ENCODE data around the gene ROM1. TPM values are rescaled to one million over a fixed set of nuclear protein-coding genes. Genes with fewer than 3 reads are reported as not detected.
A peak's percentile ranks its signal among the peaks of the same experiment; 100 is the strongest.

ROM1 gene
- total RNA-seq, 4 donors from 2014 or later: 3.7 to 11.9 (median 10.1) TPM

GRCh38 chr11:62621567-62622470, 8.8 kb downstream of the ROM1 start, which contains the start of gene B3GAT3:
B3GAT3 (minus strand) TSS chr11:62621986; CDS start chr11:62621947, 39 bp downstream.
- DNase-seq (ENCODE audit: extremely low spot score): peak; percentile 99
- Histone ChIP-seq H3K27ac (replicated peaks in 1 of 4) (peak within 1 kb of the TSS; percentile 83 to 91 (median 88)), H3K4me3 (peak within 1 kb of the TSS; percentile 66 to 87 (median 76)), H3K9me3 (no peaks in the 10 kb centered on the region), H3K36me3 (peaks cover 18 to 46% (median 33%) of the 10 kb centered on the region in 4 donors), H3K4me1 (peaks cover 16 to 33% (median 23%) of the 10 kb centered on the region in 4 donors), H3K27me3 (no peaks in the 10 kb centered on the region)
- TF ChIP-seq POLR2AphosphoS5 (IDR thresholded peaks at IDR 0.05): peak; percentile 96 to 98
- TF ChIP-seq EP300 (IDR thresholded peaks at IDR 0.05): peak; percentile 85
- TF ChIP-seq CTCF (IDR thresholded peaks at IDR 0.05): peak in 1 of 3 experiments; percentile 25
- TF ChIP-seq POLR2A (IDR thresholded peaks at IDR 0.05; ENCODE audit: low read depth): peak; percentile 63
- intact Hi-C loops (cut with DNase I): no loop called here
- WGBS: 2% methylated on average over 27 of the region's 77 CpGs

- intact Hi-C loops (cut with DNase I): no loop called here
- DNase-seq (ENCODE audit: extremely low spot score): no peak
- WGBS: 84% methylated on average over 7 of the region's 7 CpGs
- Histone ChIP-seq H3K9me3 (no peaks in the 10 kb centered on the region), H3K4me3 (peak overlapping the region; percentile 66 to 87 (median 76)), H3K27ac (replicated peaks in 1 of 4) (peak overlapping the region; percentile 83 to 91 (median 88)), H3K4me1 (peaks cover 16 to 33% (median 23%) of the 10 kb centered on the region in 4 donors), H3K27me3 (no peaks in the 10 kb centered on the region), H3K36me3 (peaks cover 22 to 46% (median 33%) of the 10 kb centered on the region in 4 donors)
- no peak for TF ChIP-seq POLR2AphosphoS5 (IDR thresholded peaks at IDR 0.05)
- no peak for TF ChIP-seq CTCF (IDR thresholded peaks at IDR 0.05)
- no peak for TF ChIP-seq POLR2A (IDR thresholded peaks at IDR 0.05; ENCODE audit: low read depth)
- TF ChIP-seq EP300 (IDR thresholded peaks at IDR 0.05): no peak
These were observed 9.5 kb downstream of the ROM1 start for GRCh38 chr11:62622476-62623089.

- peaks cover 0 to 7% (median 3%) of the 10 kb centered on the region in 4 donors for H3K4me1 ChIP-seq
- intact Hi-C loops (cut with DNase I): no loop called here
These were observed 14.7 kb downstream of the ROM1 start for GRCh38 chr11:62627713-62628112.

GRCh38 chr11:62632492-62632891, 19.4 kb downstream of the ROM1 start:
- H3K4me3 ChIP-seq: no peak overlapping the region
- H3K4me1 ChIP-seq: peaks cover 0 to 8% (median 3%) of the 10 kb centered on the region in 4 donors
- no peak overlapping the region for H3K27ac ChIP-seq (replicated peaks in 1 of 4)
- 82% methylated on average over 6 of the region's 6 CpGs for WGBS
- no peaks in the 10 kb centered on the region for H3K27me3 ChIP-seq
- H3K9me3 ChIP-seq: no peaks in the 10 kb centered on the region
- TF ChIP-seq POLR2A (IDR thresholded peaks at IDR 0.05; ENCODE audit: low read depth): no peak
- no peak for TF ChIP-seq POLR2AphosphoS5 (IDR thresholded peaks at IDR 0.05)
- no peak for TF ChIP-seq EP300 (IDR thresholded peaks at IDR 0.05)
- TF ChIP-seq CTCF (IDR thresholded peaks at IDR 0.05): no peak
- intact Hi-C loops (cut with DNase I): no loop called here
- no peak for DNase-seq (ENCODE audit: extremely low spot score)
- H3K36me3 ChIP-seq: peaks cover 83 to 100% (median 99%) of the 10 kb centered on the region in 4 donors

More at GRCh38 chr11:62627713-62628112, 14.7 kb downstream of the ROM1 start:
- Histone ChIP-seq H3K27me3 (no peaks in the 10 kb centered on the region), H3K9me3 (no peaks in the 10 kb centered on the region), H3K27ac (replicated peaks in 1 of 4) (no peak overlapping the region), H3K4me3 (no peak overlapping the region), H3K36me3 (peaks cover 68 to 82% (median 80%) of the 10 kb centered on the region in 4 donors)
- TF ChIP-seq POLR2A (IDR thresholded peaks at IDR 0.05; ENCODE audit: low read depth): no peak
- TF ChIP-seq EP300 (IDR thresholded peaks at IDR 0.05): no peak
- TF ChIP-seq CTCF (IDR thresholded peaks at IDR 0.05): no peak
- TF ChIP-seq POLR2AphosphoS5 (IDR thresholded peaks at IDR 0.05): no peak
- WGBS: 76% methylated on average over 3 of the region's 3 CpGs
- no peak for DNase-seq (ENCODE audit: extremely low spot score)

All from esophagus muscularis mucosa (tissue), 4 donors.